ENCODE results near the gene FN1.

GRCh38 chr2:215447673-215448081 is 11.8 kb upstream of the FN1 start:
- no peak for TF ChIP-seq CTCF (IDR thresholded peaks at IDR 0.05)
- no peak for TF ChIP-seq SMC3 (IDR thresholded peaks at IDR 0.05)
- no peak for TF ChIP-seq EP300 (IDR thresholded peaks at IDR 0.05)
- TF ChIP-seq ZNF302 (CRISPR knock-in tag; IDR thresholded peaks at IDR 0.05), result no peak
- TF ChIP-seq HOXA7 (CRISPR knock-in tag; IDR thresholded peaks at IDR 0.05), result no peak
- no peak for TF ChIP-seq KDM5A (IDR thresholded peaks at IDR 0.05)

Data from A549 (cell line).